ENCODE data around the gene ZNHIT6.

GRCh38 chr1:85718678-85719340, 10.6 kb upstream of the ZNHIT6 start:
- no peak for TF ChIP-seq CTCF (IDR thresholded peaks at IDR 0.05)
- no peak for TF ChIP-seq POLR2A (IDR thresholded peaks at IDR 0.05)

All from Peyer's patch (tissue), 4 donors.